GM12891 (cell line): ENCODE results near the gene ACSF3.

Source experiments
- POLR2A ChIP-seq: IDR thresholded peaks from 2 replicates; pipeline ENCODE4 v1.6.1; 2011; ENCODE audit warnings: low read depth, low read length, control low read depth
- POLR2AphosphoS5 ChIP-seq: IDR thresholded peaks from 2 replicates; pipeline ENCODE4 v1.6.1; 2011; ENCODE audit warnings: low read depth, low read length, control low read depth
- SPI1 ChIP-seq: IDR thresholded peaks from 2 replicates; pipeline ENCODE4 v1.6.1; 2011; ENCODE audit warnings: low read depth, low read length, control low read depth
- TAF1 ChIP-seq: IDR thresholded peaks from 2 replicates; pipeline ENCODE4 v1.6.1; 2011; ENCODE audit warnings: low read depth, low read length, control low read depth

DNA sequence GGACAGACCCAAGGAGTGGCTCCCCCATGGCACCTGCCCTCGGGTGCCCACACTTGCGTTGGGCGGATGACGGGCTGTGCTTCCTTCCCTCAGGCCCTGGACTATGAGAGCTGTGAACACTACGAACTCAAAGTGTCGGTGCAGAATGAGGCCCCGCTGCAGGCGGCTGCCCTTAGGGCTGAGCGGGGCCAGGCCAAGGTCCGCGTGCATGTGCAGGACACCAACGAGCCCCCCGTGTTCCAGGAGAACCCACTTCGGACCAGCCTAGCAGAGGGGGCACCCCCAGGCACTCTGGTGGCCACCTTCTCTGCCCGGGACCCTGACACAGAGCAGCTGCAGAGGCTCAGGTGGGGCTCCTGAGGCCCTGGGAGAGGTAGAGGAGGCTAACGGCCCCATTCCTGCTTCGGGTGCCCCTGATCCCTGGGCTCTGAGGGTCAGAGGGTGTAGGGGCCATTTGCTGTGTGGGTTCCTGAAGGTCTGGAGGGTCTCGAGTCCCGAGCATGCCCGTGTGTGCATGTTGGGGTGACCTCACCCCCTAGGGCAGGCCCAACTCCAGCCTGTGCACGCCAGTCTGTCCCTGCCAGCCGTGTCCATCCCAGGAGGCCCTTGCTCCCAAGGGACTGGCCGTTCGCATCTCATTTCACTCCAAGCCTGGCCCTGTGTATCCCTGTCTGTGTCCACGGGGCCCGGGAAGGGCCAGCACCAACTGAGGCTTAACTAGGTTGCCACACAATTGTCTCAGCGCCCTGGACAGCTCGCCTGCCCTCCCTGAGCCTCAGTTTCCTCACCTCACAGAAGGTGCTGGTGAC, 96.7 kb downstream of the ACSF3 start:
- no peak for TF ChIP-seq TAF1
- no peak for TF ChIP-seq POLR2AphosphoS5
- no peak for TF ChIP-seq POLR2A
- TF ChIP-seq SPI1: no peak
